HL-60/S4 (cell line): ENCODE measurements around the gene OTOP3.
"Not testable (repeated sequence)": the region's sequence is repeated elsewhere in the genome, so short reads cannot be mapped to it uniquely, and the experiment has no call there.

Experiments
- in situ Hi-C: fragments of 300-500 bp; cut with MboI; formaldehyde crosslinking; loops from 2 replicates; pipeline ENCODE4 v1.14.3; 2022; ENCODE audit warnings: low sequenced_read_pairs

The OTOP3 gene

DNA sequence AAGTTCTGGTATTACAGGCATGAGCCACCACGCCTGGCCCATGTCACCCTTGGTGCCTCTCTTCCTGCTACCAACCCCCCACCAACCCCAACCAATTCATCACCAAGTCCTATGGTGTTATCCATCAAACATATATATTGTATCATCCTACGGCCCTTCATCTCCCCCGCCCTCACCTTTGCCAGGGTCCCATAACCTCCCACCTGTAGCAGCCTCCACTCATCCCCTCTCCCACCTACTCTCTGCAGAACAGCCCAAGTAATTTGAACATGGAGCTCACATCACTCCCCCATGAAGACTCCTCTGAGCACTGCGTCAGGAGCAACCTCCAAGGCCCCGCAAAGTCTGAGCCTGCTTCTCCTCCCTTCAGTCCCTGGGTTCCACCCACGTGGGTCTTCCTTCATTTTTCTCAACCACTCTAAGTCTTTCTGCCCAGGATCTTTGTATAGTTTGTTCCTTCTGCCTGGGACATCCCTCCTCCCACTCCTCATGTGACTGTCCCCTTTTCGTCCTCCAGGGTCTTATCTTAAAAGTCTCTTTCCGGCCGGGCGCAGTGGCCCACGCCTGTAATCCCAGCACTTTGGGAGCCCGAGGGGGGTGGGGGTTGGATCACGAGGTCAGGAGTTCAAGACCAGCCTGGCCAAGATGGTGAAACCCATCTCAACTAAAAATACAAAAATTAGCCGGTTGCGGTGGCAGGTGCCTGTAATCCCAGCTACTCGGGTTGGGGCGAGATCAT is 43.9 kb downstream of the OTOP3 start:
- in situ Hi-C loops = no loop called here

- in situ Hi-C loops = no loop called here
Observed at GRCh38 chr17:74981318-74981978, 45.8 kb downstream of the OTOP3 start.

GRCh38 chr17:74981979-74982662 is 46.4 kb downstream of the OTOP3 start:
- in situ Hi-C loops = no loop called here

GRCh38 chr17:74982663-74983313 is 47.1 kb downstream of the OTOP3 start:
- in situ Hi-C loops = not testable (repeated sequence)

DNA sequence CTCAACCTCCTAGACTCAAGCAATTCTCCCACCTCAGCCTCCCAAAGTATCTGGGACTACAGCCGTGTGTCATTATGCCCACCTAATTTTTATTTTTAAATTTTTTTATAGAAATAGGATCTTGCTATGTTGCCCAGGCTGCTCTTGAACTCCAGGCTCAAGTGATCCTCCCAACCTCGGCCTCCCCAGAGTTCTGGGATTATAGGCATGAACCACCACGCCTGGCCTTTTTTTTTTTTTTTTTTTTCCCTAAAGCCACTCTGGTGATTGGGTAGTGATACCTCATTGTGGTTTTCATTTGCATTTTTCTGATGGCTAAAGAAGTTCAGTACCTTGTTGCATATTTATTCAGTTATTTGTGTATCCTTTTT is 50.5 kb downstream of the OTOP3 start:
- in situ Hi-C loops = no loop called here

- in situ Hi-C loops = no loop called here
Observed at GRCh38 chr17:74987418-74987908, 51.8 kb downstream of the OTOP3 start, which contains the start of gene CDR2L. Gene CDR2L, plus strand, starts transcription at chr17:74987632. Its CDS starts 412 bp downstream, at chr17:74988044.

DNA sequence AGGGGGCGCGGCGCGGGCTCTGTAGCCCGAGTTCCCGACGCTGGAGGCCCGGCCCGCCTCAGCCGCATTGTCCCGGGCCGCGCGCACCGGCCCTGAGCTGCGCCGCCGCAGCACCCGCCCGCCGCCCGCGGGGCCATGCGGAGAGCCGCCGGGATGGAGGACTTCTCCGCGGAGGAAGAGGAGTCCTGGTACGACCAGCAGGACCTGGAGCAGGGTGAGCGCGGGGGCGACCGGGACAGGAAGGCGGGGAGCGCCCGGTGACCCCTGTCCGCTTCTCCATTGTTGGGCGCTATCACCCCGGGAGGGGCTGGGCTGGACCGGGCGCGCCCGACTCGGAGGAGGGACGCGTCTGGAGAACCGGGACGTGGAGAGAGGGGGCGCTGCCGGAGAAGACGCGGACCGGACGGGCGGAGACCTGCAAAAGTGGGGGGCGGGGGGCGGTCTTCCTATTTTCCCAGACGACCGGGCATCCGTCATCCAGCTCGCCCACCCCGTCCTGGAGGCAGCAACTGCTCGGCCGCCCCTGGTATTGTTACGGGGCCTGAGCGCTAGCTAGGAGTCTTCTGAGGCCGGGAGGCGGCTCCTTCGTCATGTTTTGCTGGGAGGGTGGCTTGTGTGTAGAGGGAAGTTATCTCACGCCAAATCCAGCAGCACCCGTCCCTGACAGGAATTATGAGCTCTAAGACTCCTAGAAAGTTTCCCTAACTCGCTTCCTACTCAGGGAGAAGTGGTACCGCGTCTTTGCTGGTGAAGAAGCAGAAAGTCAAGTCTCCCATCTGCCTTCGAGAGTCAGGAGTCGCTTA is 52.4 kb downstream of the OTOP3 start:
- in situ Hi-C loops = no loop called here

- in situ Hi-C loops = no loop called here
Observed at GRCh38 chr17:74990581-74991105, 54.9 kb downstream of the OTOP3 start.

DNA sequence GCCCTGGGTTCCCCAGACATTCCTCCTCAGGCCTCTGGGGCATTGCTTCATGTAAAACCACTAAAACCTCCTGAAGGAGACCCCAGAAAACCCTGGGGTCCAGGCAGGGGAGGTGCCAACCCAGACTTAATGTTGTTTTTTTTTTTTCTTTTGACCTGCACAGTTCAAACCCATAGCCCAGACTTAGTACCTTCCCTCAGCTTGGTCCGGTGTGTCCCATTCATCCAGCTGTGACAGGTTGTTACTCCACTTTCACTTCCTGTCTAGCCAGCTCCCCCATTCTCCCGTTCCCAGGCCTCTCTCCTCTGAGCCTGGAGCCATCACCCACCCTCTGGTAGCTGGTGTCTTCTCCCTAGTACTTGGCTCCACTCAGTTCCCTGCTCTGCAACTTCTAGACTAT is 56.5 kb downstream of the OTOP3 start:
- in situ Hi-C loops = no loop called here

- in situ Hi-C loops = no loop called here
Observed at GRCh38 chr17:74994440-74994839, 58.7 kb downstream of the OTOP3 start.

GRCh38 chr17:74995847-74996246 is 60.1 kb downstream of the OTOP3 start:
- in situ Hi-C loops = no loop called here

- in situ Hi-C loops = no loop called here
Observed at GRCh38 chr17:74998783-74999182, 63.1 kb downstream of the OTOP3 start.

DNA sequence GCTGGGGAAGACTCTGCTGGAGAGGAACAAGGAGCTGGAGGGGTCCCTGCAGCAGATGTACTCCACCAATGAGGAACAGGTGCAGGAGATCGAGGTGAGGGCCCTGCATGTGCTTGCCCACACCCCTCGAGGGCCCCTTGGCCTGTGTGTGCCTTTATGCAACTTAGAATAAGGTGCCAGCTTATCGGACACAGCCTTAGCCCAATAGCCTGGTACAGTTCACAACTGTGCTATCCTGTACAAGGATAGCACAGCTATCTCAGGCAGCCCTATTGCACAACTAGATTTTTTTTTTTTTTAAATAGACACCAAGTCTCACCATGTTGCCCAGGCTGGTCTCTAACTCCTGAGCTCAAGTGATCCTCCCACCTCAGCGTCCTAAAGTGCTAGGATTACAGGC is 63.8 kb downstream of the OTOP3 start:
- in situ Hi-C loops = no loop called here
